Heart left ventricle (tissue), 13 donors: Measurements from ENCODE around the gene ETAA1.

Source experiments
- CTCF ChIP-seq, 12 donors: fragments of 200-600 bp; sonication (generic) in 4 of 12; IDR thresholded peaks; one replicate each; pipeline versions ENCODE4 v1.5.0 to v1.8.0; 2018 to 2022; ENCODE audit warnings: antibody characterized with exemption in 12 of 12, mild to moderate bottlenecking in 5 of 12
- POLR2A ChIP-seq, 2 donors: fragments of 450-650 bp; IDR thresholded peaks; one replicate each; pipeline ENCODE4 v1.6.1; 2017; ENCODE audit warnings: antibody characterized with exemption in 2 of 2, mild to moderate bottlenecking in 2 of 2, moderate library complexity in 2 of 2
- donor health status: ischemic (EF 13 %, LVEDD 7.1; RV severe dilation, severe dysfunction).
- donor health status: DM: no; HTN: yes; CAD: no.
- donor health status: DM: no; HTN: no; CAD: no.
- donor health status: ischemic (EF 25% LVEDD 6.9; RV normal size, moderate dysfunction).
- donor health status: ischemic (EF 25% LVEDD 5.7; RV mildly dilated, moderate dysfunction).
- donor health status: ischemic (EF 35%, LVEDD 5.7; RV mildly dilated, moderate dysfunction).
- donor health status: nonischemic (EF 11% LVEDD 7.7; RV severe dilation, severe dysfunction).
- donor health status: DM: yes; HTN: yes; CAD: no.
- donor health status: PGD.
- donor health status: ischemic (EF 29% LVEDD 5.4; RV normal size, mild dysfunction).
- donor health status: nonischemic (EF 23%, LVEDD 6.1; RV moderate dilation, normal function).

GRCh38 chr2:67366832-67367412 is 30.2 kb upstream of the ETAA1 start:
- TF ChIP-seq CTCF (IDR thresholded peaks at IDR 0.05) (no peak), POLR2A (IDR thresholded peaks at IDR 0.05) (no peak)
